Panc1 (cell line): ENCODE results near the gene CTXN1. TPM values are rescaled to one million over a fixed set of nuclear protein-coding genes. Genes with fewer than 3 reads are reported as not detected.
"Not testable (repeated sequence)": the region's sequence is repeated elsewhere in the genome, so short reads cannot be mapped to it uniquely, and the experiment has no call there.

Experiments used
- ATAC-seq: fragments of 200-7000 bp; cut with Tn5 transposase; 2 replicates; pipeline ENCODE4 v1.9.1; 2020; ENCODE audit warnings: mild to moderate bottlenecking, moderate library complexity
- BruUV-seq: library from RNA; stranded (reverse); fragments of 400-500 nt; replicated peaks from 2 replicates; lab custom pipeline; 2021; lab: Mats Ljungman, UMichigan
- CTCF ChIA-PET: fragments of 300-600 bp; sonication (Branson Sonifier 250); formaldehyde crosslinking; loops from one replicate; lab custom pipeline; 2022; ENCODE audit warnings: antibody characterized with exemption; lab: Charles Lee
- POLR2A ChIA-PET: fragments of 300-600 bp; sonication (Branson Sonifier 250); formaldehyde crosslinking; loops from one replicate; lab custom pipeline; 2022; ENCODE audit warnings: antibody characterized with exemption; lab: Charles Lee
- DNase-seq: peaks from one replicate; pipeline ENCODE4 v3.0.0-alpha.2; 2010; ENCODE audit warnings: low read depth, low spot score
- H3K27ac ChIP-seq: 2 replicates; pipeline ENCODE4 v1.5.1; 2011; ENCODE audit warnings: mild to moderate bottlenecking, low read length, inconsistent platforms
- H3K27me3 ChIP-seq: fragments of 200-500 bp; sonication (Bioruptor generic); 2 replicates; pipeline ENCODE4 v1.6.0; 2014; ENCODE audit warnings: low read length, inconsistent platforms; ENCODE audit not compliant: control insufficient read depth, insufficient read depth
- H3K36me3 ChIP-seq: fragments of 200-500 bp; sonication (Bioruptor generic); 2 replicates; pipeline ENCODE4 v1.5.1; 2014; ENCODE audit warnings: inconsistent platforms, mild to moderate bottlenecking, low read length, moderate library complexity; ENCODE audit not compliant: control insufficient read depth, insufficient read depth
- H3K4me1 ChIP-seq: 2 replicates; pipeline ENCODE4 v1.5.1; 2011; ENCODE audit warnings: inconsistent platforms, mild to moderate bottlenecking, low read length, moderate library complexity; ENCODE audit not compliant: control insufficient read depth, insufficient read depth
- H3K4me3 ChIP-seq, 2 experiments: 2 replicates each; pipeline ENCODE4 v1.5.1; 2011 to 2012; ENCODE audit warnings: low read depth in 2 of 2, low read length in 2 of 2, mild to moderate bottlenecking in 2 of 2, inconsistent platforms in 1 of 2, moderate library complexity in 1 of 2
- H3K9me3 ChIP-seq: fragments of 200-500 bp; sonication (Bioruptor generic); 2 replicates; pipeline ENCODE4 v1.5.1; 2014; ENCODE audit warnings: low read depth, mild to moderate bottlenecking, inconsistent platforms, low read length, moderate library complexity; ENCODE audit not compliant: control insufficient read depth, insufficient read depth
- POLR2AphosphoS5 ChIP-seq: IDR thresholded peaks from 2 replicates; pipeline ENCODE4 v1.6.1; 2012; ENCODE audit warnings: mild to moderate bottlenecking, low read depth, low read length, moderate library complexity
- SIN3A ChIP-seq: IDR thresholded peaks from 2 replicates; pipeline ENCODE4 v1.6.1; 2012; ENCODE audit warnings: low read depth, mild to moderate bottlenecking, low read length, moderate library complexity, borderline replicate concordance; ENCODE audit not compliant: insufficient read depth
- TCF7L2 ChIP-seq: IDR thresholded peaks from 2 replicates; pipeline ENCODE4 v1.6.1; 2011; ENCODE audit warnings: mild to moderate bottlenecking, low read depth, low read length, inconsistent platforms
- in situ Hi-C: cut with HindIII; loops from 2 replicates; pipeline ENCODE4 v1.10.0; 2016; ENCODE audit warnings: low sequenced_read_pairs, low pct_unique_long_range_greater_than_20kb
- intact Hi-C: fragments of 100-400 bp; cut with micrococcal nuclease; formaldehyde crosslinking; loops from one replicate; pipeline ENCODE4 v1.10.0; 2022; ENCODE audit not compliant: unreplicated experiment
- total RNA-seq: library from RNA; stranded (reverse); gene quantifications from one replicate; pipeline ENCODE4 v1.2.1, GENCODE V29; 2021; ENCODE audit not compliant: unreplicated experiment
- TF ChIP-seq, protein P1 (sequence below): fragments of 450-650 bp; IDR thresholded peaks from 2 replicates; pipeline ENCODE4 v1.5.1; 2017; ENCODE audit warnings: mild to moderate bottlenecking
- TF ChIP-seq, protein P2 (sequence below), 2 experiments: IDR thresholded peaks; 2 replicates each; pipeline ENCODE4 v1.6.1; 2011 to 2012; ENCODE audit warnings: low read depth in 2 of 2, control low read depth in 1 of 2, low read length in 1 of 2, mild to moderate bottlenecking in 1 of 2, moderate library complexity in 1 of 2; ENCODE audit not compliant: insufficient read depth in 1 of 2

Gene CTXN1
- total RNA-seq, 1 experiment from 2014 or later, result 89.4 TPM

DNA sequence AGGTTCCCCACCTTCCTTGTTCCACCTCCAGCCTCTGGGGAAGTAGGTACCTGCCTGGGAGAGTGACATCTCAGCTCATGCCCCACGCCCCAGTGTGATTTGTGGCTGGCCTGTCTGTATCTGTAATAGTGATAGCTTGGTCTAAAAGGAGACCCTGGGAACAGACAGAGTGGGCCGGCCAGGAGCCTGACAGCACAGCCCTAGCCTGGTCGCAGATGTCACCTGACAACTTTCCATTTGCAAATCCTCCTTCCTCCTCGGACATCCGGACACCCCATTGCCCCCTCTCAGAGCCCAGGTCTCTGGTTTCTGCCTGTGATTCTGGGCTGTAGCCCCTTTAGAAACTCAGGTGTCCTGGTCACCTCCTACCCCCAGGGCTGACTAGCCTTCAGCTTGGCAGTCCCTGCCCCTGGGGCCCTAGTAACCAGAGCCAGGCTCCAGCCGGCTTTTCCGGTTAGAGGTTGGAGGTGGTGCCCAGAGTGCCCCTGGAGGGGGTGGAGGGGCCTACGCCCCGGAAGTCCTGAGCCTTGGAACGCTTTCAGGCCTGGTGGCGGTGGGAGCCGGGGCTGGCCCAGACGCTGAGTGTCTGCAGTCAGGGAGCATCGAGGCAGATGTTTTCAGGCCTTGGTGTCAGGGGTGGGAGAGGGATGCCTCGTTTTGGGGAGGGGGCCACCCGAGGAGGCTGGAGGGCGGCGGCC is 31.2 kb downstream of the CTXN1 start:
- DNase-seq (no peak), ATAC-seq (no peak; the same call in 1 of the 2 replicates)
- no peak for TF ChIP-seq POLR2AphosphoS5
- no peak for TF ChIP-seq SIN3A
- TF ChIP-seq, protein P1, sequence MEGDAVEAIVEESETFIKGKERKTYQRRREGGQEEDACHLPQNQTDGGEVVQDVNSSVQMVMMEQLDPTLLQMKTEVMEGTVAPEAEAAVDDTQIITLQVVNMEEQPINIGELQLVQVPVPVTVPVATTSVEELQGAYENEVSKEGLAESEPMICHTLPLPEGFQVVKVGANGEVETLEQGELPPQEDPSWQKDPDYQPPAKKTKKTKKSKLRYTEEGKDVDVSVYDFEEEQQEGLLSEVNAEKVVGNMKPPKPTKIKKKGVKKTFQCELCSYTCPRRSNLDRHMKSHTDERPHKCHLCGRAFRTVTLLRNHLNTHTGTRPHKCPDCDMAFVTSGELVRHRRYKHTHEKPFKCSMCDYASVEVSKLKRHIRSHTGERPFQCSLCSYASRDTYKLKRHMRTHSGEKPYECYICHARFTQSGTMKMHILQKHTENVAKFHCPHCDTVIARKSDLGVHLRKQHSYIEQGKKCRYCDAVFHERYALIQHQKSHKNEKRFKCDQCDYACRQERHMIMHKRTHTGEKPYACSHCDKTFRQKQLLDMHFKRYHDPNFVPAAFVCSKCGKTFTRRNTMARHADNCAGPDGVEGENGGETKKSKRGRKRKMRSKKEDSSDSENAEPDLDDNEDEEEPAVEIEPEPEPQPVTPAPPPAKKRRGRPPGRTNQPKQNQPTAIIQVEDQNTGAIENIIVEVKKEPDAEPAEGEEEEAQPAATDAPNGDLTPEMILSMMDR, result no peak
- TF ChIP-seq TCF7L2, result no peak
- TF ChIP-seq, protein P2, sequence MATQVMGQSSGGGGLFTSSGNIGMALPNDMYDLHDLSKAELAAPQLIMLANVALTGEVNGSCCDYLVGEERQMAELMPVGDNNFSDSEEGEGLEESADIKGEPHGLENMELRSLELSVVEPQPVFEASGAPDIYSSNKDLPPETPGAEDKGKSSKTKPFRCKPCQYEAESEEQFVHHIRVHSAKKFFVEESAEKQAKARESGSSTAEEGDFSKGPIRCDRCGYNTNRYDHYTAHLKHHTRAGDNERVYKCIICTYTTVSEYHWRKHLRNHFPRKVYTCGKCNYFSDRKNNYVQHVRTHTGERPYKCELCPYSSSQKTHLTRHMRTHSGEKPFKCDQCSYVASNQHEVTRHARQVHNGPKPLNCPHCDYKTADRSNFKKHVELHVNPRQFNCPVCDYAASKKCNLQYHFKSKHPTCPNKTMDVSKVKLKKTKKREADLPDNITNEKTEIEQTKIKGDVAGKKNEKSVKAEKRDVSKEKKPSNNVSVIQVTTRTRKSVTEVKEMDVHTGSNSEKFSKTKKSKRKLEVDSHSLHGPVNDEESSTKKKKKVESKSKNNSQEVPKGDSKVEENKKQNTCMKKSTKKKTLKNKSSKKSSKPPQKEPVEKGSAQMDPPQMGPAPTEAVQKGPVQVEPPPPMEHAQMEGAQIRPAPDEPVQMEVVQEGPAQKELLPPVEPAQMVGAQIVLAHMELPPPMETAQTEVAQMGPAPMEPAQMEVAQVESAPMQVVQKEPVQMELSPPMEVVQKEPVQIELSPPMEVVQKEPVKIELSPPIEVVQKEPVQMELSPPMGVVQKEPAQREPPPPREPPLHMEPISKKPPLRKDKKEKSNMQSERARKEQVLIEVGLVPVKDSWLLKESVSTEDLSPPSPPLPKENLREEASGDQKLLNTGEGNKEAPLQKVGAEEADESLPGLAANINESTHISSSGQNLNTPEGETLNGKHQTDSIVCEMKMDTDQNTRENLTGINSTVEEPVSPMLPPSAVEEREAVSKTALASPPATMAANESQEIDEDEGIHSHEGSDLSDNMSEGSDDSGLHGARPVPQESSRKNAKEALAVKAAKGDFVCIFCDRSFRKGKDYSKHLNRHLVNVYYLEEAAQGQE (IDR thresholded peaks at IDR 0.05; ENCODE audit: insufficient read depth in 1 of 2, low read depth in 2 of 2, low read length in 1 of 2), result no peak
- Histone ChIP-seq H3K4me1 (no peaks in the 10 kb centered on the region; the same call in 1 of the 2 replicates), H3K9me3 (no peaks in the 10 kb centered on the region), H3K4me3 (no peak overlapping the region), H3K36me3 (no peaks in the 10 kb centered on the region), H3K27ac (no peak overlapping the region), H3K27me3 (no peaks in the 10 kb centered on the region)
- BruUV-seq, result no TSS peak
- in situ Hi-C loops, result no loop called here
- intact Hi-C loops, result no loop called here
- ChIA-PET POLR2A (interaction anchor here (0.6 kb wide), 2 partner anchors 11 to 42 kb away, joined by 3 to 5 read pairs; no protein-coding TSS in a partner anchor), CTCF (no interaction called here)

DNA sequence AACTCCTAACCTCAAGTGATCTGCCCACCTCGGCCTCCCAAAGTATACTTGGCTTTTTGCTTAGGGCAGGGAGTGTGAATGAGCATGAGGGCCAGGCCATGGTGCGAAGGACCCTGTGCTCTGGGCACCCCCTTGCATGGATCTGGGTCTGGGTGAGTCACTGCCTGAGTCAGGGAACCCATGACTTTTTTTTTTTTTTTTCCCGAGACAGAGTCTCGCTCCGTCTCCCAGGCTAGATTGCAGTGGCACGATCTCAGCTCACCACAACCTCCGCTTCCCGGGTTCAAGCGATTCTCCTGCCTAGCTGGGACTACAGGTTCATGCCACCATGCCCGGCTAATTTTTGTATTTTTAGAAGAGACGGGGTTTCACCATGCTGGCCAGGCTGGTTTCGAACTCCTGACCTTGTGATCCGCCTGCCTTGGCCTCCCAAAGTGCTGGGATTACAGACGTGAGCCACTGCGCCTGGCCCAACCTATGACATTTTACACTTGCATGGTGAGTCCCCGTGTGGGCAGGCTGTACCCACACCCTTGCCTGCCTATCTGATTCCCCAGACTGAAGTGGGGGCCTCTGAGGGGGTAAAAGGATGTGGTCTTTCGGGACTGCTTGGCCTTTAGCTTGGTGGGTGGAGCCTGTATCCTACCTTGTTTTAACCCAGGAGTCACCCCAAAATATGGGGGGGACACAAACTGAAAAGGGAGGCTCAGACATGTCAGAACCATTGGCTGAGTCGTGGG is 32.4 kb downstream of the CTXN1 start:
- POLR2A ChIA-PET, result not testable (repeated sequence)

DNA sequence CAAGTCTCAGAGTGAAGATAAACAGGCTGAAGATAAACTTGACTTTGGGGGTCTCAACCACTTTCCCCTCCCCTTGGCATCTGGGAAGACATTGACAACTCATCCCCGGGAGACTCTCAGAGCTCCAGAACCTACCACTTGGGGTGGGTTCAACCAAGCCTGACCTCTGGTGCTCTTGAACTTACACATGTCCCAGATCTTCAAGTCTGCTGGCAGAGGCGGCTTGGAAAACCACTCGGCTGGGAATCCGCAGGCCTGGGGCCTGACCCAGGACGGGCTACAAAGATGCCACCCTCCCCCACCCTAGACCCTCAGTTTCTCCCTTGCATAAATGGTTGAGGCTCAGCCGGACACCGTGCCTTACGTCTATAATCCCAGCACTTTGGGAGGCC is 37.1 kb downstream of the CTXN1 start:
- no peak for DNase-seq
- ChIA-PET CTCF (interaction anchor here (0.9 kb wide), 1 partner anchor 208 kb away, joined by 3 read pairs; the partner anchor contains the start of gene TRAPPC5), POLR2A (no interaction called here)
- Histone ChIP-seq H3K4me1 (no peaks in the 10 kb centered on the region), H3K36me3 (peaks cover 3% of the 10 kb centered on the region; the same call in 1 of the 2 replicates), H3K27ac (peak overlapping the region; percentile 59), H3K27me3 (no peaks in the 10 kb centered on the region), H3K4me3 (peak overlapping the region; percentile 45 to 46), H3K9me3 (no peaks in the 10 kb centered on the region)
- TF ChIP-seq POLR2AphosphoS5, result no peak
- no peak for TF ChIP-seq TCF7L2
- TF ChIP-seq, protein P2 (IDR thresholded peaks at IDR 0.05; ENCODE audit: insufficient read depth in 1 of 2, low read depth in 2 of 2, low read length in 1 of 2), result no peak
- no peak for TF ChIP-seq SIN3A
- TF ChIP-seq, protein P1, result no peak
- intact Hi-C loops (no loop called here), in situ Hi-C loops (no loop called here)
- no peak for ATAC-seq
- BruUV-seq, result TSS peak; percentile 90

More for the DNA sequence above, 32.4 kb downstream of the CTXN1 start:
- BruUV-seq, H3K27ac ChIP-seq, H3K9me3 ChIP-seq, H3K4me3 ChIP-seq, H3K36me3 ChIP-seq, H3K4me1 ChIP-seq, DNase-seq, CTCF ChIA-PET, intact Hi-C loops, ATAC-seq, in situ Hi-C loops, H3K27me3 ChIP-seq: not testable (repeated sequence)
